ENCODE data around the gene ZER1.

DNA sequence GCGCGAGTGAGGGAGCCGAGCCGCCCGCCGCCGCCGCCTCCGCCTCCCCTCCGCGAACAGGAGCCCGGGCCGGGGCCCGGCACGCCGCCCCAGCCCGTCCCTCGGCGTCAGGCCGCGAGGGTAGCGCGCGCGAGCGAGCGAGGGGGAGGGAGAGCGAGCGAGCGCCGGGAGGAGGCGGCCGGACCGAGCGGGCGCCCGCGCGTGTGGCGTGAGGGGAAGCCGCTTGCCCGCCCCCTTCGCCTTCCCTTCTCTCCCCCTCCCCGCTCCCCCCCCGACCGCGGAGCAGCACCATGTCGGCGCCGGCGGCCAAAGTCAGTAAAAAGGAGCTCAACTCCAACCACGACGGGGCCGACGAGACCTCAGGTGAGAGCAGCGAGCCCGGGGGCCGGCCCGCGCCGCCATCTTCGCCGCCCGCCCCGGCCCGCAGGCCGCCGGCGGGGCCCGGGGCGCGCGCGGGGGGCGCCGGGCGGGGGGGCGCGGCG is 82.4 kb downstream of the ZER1 start:
- TF ChIP-seq CTCF (IDR thresholded peaks at IDR 0.05; ENCODE audit: insufficient read depth, low read length, poor library complexity, severe bottlenecking) (no peak), EZH2phosphoT487 (conservative IDR thresholded peaks at IDR 0.05; ENCODE audit: low read length) (no peak)

All from SU-DHL-6 (cell line).